Right cardiac atrium (tissue), 5 donors: Measurements from ENCODE around the gene UBR2. TPM values are rescaled to one million over a fixed set of nuclear protein-coding genes. Genes with fewer than 3 reads are reported as not detected.

Experiments used
- ATAC-seq, 2 donors: fragments of 200-7000 bp; cut with Tn5 transposase; one replicate each; pipeline versions ENCODE4 v1.8.0 to v1.9.1; 2020; ENCODE audit warnings: moderate library complexity in 2 of 2, mild to moderate bottlenecking in 1 of 2
- DNase-seq, 3 donors: peaks; one replicate each; pipeline ENCODE4 v3.0.0-alpha.2; 2020
- H3K27ac ChIP-seq: one replicate; pipeline ENCODE4 v1.5.1; 2013; ENCODE audit warnings: mild to moderate bottlenecking, low read length, control low read depth, moderate library complexity
- H3K27me3 ChIP-seq: one replicate; pipeline ENCODE4 v1.6.1; 2013; ENCODE audit not compliant: control insufficient read depth, insufficient read depth
- H3K4me1 ChIP-seq: one replicate; pipeline ENCODE4 v1.6.1; 2013; ENCODE audit warnings: low read length; ENCODE audit not compliant: control insufficient read depth, insufficient read depth
- H3K4me3 ChIP-seq: one replicate; pipeline ENCODE4 v1.5.1; 2013; ENCODE audit warnings: low read length, control low read depth
- H3K9me3 ChIP-seq: one replicate; pipeline ENCODE4 v1.6.1; 2013; ENCODE audit warnings: low read length; ENCODE audit not compliant: control insufficient read depth
- WGBS: extraction: QIAGEN DNeasy Blood & Tissue Kit; methylation state at CpG from one replicate; pipeline ENCODE4 v1.1.7; 2013; 5-methylcytosine and 5-hydroxymethylcytosine counted together
- intact Hi-C, 4 donors: fragments of 100-400 bp; cut with DNase I; formaldehyde crosslinking; loops; one replicate each; pipeline versions ENCODE4 v1.11.0 to v1.14.0; 2022 to 2023
- polyA plus RNA-seq: library from polyadenylated mRNA; stranded (reverse); fragments of 200-250 nt; gene quantifications from one replicate; pipeline ENCODE4 v1.2.3, GENCODE V29; 2013
- total RNA-seq, 4 donors: library from RNA; stranded (reverse); fragmentation: NEBNext Ultra II Directional; extraction: Animal tissue kit (Norgen Biotek cat#: 25700); gene quantifications; one replicate each; pipeline ENCODE4 v1.2.1, GENCODE V29; 2021
- donor health status: healthy with polysubstance abuse.
- donor health status: DM: no; HTN: yes; CAD: no.
- donor health status: DM: no; HTN: no; CAD: no.
- donor health status: DM: no; HTN: yes; CAD: no; lungs with severe emphysema.
- donor health status: DM: yes; HTN: yes; CAD: no.

Gene UBR2
- total and polyA plus RNA-seq, 5 donors = 11.5 to 31.5 (median 29.2) TPM

DNA sequence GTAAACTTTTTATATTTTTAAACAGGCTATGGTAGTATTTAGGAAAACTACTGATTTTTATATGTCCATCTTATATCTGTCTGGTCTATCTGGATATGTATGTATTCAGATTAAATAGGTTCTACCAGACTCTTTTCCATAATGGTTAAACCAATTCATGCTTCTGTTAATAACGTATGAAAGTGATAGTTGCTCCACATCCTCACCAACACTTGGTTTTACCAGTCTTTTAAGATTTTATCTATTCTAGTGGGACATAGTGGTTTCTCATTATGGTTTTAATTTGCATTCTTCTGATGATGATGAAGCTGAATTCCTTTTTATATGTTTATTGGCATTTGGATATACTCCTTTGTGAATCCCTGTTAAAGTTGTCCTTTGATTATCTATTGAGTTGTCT, 56.1 kb downstream of the UBR2 start:
- Histone ChIP-seq H3K27me3 (no peaks in the 10 kb centered on the region), H3K4me3 (no peak overlapping the region), H3K4me1 (no peaks in the 10 kb centered on the region), H3K9me3 (no peaks in the 10 kb centered on the region), H3K27ac (no peak overlapping the region)
- intact Hi-C loops = no loop called here
- 74% methylated on average over 1 of the region's 1 CpG for WGBS
- no peak for DNase-seq
- ATAC-seq = no peak

DNA sequence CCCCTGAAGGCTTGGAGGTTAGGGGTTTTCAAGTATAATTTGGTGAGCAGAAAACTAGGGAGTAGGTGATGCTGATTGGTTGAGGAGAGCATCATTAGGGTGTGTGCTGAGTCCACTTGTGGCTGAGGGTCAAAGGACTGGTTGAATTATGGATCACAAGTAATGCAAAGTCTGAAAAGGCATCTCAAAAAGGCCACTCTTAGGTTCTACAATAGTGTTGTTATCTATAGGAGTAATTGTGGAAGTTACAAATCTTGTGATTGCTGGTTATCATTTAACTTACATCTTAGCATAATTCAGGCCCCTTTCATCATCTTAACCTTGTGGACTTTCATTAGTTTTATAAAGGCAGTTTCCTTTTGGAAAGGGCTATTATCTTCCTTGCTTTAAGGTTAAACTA, 60.8 kb downstream of the UBR2 start:
- H3K4me1 ChIP-seq = peaks cover 4% of the 10 kb centered on the region
- H3K9me3 ChIP-seq = no peaks in the 10 kb centered on the region
- ATAC-seq (no peak), DNase-seq (no peak)
- no peak overlapping the region for H3K4me3 ChIP-seq
- no peak overlapping the region for H3K27ac ChIP-seq
- intact Hi-C loops = no loop called here
- no peaks in the 10 kb centered on the region for H3K27me3 ChIP-seq

DNA sequence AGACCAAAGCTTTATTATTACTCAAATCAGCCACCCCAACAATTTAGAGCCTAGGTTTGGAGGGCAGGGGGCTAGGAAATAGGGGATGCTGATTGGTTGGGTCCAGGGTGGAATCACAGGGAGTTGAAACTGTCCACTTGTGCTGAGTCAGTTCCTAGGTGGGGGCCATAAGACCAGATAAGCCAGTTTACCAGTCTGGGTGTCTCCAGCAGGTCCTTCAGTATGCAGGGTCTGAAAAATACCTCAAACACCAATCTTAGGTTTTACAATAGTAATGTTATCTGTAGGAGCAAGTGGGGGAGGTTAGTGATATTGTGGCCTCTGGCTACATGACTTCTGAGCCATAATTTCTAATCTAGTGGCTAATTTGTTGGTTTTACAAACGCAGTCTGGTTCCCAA, 63.2 kb downstream of the UBR2 start:
- Histone ChIP-seq H3K4me1 (peaks cover 4% of the 10 kb centered on the region), H3K27me3 (no peaks in the 10 kb centered on the region), H3K27ac (no peak overlapping the region), H3K9me3 (no peaks in the 10 kb centered on the region), H3K4me3 (no peak overlapping the region)
- intact Hi-C loops = no loop called here
- 87% methylated on average over 1 of the region's 1 CpG for WGBS
- DNase-seq (no peak), ATAC-seq (no peak)

DNA sequence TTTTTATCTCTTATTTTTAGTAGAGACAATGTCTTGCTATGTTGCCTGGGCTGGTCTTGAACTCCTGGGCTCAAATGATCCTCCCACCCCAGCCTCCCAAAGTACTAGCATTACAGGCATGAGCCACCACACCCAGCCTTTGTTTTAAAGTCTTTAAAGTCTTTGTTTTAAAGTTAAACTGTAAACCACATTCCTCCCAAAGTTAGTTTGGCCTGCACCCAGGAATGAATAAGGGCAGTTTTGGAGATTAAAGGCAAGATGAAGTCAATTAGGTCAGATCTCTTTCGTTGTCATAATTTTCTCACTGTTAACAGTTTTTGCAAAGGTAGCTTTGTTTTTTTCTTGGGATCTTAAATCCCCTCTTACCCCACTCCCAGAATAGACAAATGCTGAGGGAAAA, 63.8 kb downstream of the UBR2 start:
- DNase-seq (no peak), ATAC-seq (no peak)
- Histone ChIP-seq H3K9me3 (no peaks in the 10 kb centered on the region), H3K27ac (no peak overlapping the region), H3K4me1 (peaks cover 4% of the 10 kb centered on the region), H3K4me3 (no peak overlapping the region), H3K27me3 (no peaks in the 10 kb centered on the region)
- intact Hi-C loops = no loop called here
- 37% methylated on average over 1 of the region's 1 CpG for WGBS

DNA sequence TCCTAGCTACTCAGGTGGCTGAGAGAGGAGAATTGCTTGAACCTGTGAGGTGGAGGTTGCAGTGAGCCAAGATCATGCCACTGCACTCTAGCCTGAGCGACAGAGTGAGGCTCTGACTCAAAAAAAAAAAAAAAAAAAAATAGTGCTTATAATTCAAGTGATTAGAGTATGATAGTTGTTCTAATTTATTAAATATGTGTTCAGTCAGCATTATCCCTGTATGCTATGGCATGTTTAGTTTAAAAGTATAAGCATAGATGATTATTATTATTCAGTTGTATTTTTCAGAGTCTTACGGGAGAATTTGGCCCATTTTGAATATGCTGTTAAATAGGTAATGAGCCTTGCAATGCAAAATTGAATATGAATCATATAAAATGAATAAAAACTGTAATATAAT, 64.8 kb downstream of the UBR2 start:
- H3K27ac ChIP-seq = no peak overlapping the region
- WGBS = 88% methylated on average over 2 of the region's 2 CpGs
- no peak for DNase-seq

DNA sequence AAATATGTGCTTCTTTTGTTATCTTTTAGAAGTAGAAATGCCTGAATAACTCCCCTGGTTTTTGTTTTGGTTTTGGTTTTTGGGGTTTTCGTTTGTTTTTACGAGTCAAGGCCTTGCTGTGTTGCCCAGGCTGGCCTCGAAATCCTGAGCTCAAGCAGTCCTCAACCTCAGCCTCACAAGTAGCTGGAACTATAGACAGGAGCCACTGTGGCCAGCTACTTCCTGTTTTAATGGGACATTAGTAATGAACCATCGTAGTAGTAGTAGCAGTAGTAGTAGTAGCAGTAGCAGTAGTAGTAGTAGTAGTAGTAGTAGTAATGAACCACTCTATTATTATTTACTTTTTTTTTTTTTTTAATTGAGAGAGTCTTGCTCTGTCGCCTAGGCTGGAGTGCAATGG, 66.0 kb downstream of the UBR2 start:
- 86% methylated on average over 5 of the region's 5 CpGs for WGBS
- H3K4me3 ChIP-seq = no peak overlapping the region
- DNase-seq (no peak), ATAC-seq (no peak)
- no peaks in the 10 kb centered on the region for H3K9me3 ChIP-seq
- no peaks in the 10 kb centered on the region for H3K27me3 ChIP-seq
- intact Hi-C loops = no loop called here
- no peak overlapping the region for H3K27ac ChIP-seq
- peaks cover 4% of the 10 kb centered on the region for H3K4me1 ChIP-seq

More for the DNA sequence above, 64.8 kb downstream of the UBR2 start:
- no peaks in the 10 kb centered on the region for H3K27me3 ChIP-seq
- peaks cover 4% of the 10 kb centered on the region for H3K4me1 ChIP-seq
- no peaks in the 10 kb centered on the region for H3K9me3 ChIP-seq
- no peak for ATAC-seq
- no peak overlapping the region for H3K4me3 ChIP-seq
- intact Hi-C loops = no loop called here

DNA sequence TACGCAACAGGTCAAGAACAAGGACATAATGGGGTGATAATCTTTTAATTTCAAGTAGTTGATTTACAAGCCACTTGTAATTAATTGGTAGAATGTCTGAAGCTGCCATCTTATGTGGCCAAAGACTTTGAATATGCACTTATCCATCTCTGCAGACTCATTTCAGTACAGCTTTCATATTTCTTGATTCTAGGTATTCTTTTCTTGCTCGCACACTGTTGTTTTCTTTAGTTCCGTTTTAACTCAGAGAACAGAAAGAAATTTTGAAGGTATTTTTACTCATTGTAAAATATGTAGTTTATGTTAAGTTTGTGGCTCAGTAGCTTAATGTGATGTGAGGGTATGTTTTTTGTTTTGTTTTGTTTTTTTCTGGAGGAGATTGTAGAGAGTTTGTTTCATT, 73.9 kb downstream of the UBR2 start:
- Histone ChIP-seq H3K4me3 (no peak overlapping the region), H3K9me3 (no peaks in the 10 kb centered on the region), H3K27me3 (no peaks in the 10 kb centered on the region), H3K27ac (no peak overlapping the region), H3K4me1 (no peaks in the 10 kb centered on the region)
- intact Hi-C loops = no loop called here
- DNase-seq (no peak), ATAC-seq (no peak)
- WGBS = 96% methylated on average over 3 of the region's 3 CpGs

DNA sequence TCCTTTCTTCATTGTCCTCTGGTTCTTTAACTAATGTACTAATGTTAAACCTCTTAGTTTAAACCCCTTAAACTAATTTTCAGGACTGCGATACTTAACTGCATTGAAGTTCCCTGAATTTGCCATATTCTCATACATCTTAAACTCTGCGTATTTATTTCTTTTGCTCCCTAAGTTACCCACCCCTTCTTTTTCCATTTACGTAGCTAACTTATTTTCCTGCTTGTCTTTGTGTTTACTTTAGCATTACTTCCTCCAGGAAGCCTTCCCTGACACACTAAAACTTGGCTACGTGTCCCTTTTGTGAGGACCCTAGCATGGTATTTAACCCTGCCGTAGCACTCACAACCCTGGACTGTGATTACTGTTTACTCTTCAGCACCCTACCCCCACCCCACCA, 79.0 kb downstream of the UBR2 start:
- intact Hi-C loops = no loop called here
- Histone ChIP-seq H3K27ac (no peak overlapping the region), H3K4me1 (no peaks in the 10 kb centered on the region), H3K9me3 (no peaks in the 10 kb centered on the region), H3K27me3 (no peaks in the 10 kb centered on the region), H3K4me3 (no peak overlapping the region)
- DNase-seq (no peak), ATAC-seq (peak in 1 of 2 donors; percentile 46)
- 77% methylated on average over 5 of the region's 5 CpGs for WGBS

DNA sequence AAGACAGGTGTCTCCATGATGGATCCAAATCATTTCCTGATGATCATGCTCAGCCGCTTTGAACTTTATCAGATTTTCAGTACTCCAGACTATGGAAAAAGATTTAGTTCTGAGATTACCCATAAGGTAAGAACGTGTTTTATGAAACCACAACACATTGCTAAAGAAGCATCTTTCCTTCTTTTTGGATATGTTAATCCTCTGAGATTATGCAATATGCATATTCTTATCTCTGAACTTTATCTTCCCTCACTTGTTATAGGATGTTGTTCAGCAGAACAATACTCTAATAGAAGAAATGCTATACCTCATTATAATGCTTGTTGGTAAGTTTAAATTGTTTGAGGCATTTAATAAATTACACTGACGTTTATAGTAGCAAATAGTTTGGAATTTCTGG, 80.4 kb downstream of the UBR2 start:
- no peak for ATAC-seq

DNA sequence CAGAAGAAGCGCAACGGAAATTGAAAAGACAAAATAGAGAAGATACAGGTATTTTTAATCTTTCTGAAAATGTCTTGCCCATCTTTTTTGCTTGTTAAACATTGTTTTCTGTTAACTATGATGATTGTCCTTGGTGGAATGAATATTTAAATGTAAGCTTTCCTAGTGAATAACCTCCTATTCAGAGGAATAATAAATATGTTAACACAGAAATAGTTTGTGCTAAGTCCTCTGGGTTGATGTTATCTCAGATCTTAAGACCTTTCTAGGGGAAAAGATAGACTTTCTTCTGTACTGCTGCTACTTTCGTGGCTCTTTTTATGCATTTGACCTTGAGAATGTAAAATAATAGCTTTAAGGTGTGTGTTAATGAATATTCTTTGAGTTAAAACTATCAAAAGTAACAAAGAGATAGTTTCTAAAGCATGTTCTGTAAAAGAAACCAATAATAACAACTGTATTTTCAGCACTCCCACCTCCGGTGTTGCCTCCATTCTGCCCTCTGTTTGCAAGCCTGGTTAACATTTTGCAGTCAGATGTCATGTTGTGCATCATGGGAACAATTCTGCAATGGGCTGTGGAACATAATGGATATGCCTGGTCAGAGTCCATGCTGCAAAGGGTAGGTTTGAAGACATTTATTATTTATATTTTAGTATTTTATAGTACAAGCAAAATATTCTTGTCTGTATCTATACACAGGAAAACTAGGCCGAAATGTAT, 88.4 kb downstream of the UBR2 start:
- Histone ChIP-seq H3K27me3 (no peaks in the 10 kb centered on the region), H3K4me3 (no peak overlapping the region), H3K9me3 (no peaks in the 10 kb centered on the region), H3K27ac (no peak overlapping the region), H3K4me1 (no peaks in the 10 kb centered on the region)
- no peak for DNase-seq
- no peak for ATAC-seq
- WGBS = 85% methylated on average over 5 of the region's 5 CpGs
- intact Hi-C loops = loop anchor here in 1 of 4 donors (10.0 kb wide), 1 partner anchor 223 kb away; the partner anchor contains the start of gene RPL7L1

More for the DNA sequence above, 80.4 kb downstream of the UBR2 start:
- Histone ChIP-seq H3K4me1 (no peaks in the 10 kb centered on the region), H3K27ac (no peak overlapping the region), H3K27me3 (no peaks in the 10 kb centered on the region), H3K4me3 (no peak overlapping the region), H3K9me3 (no peaks in the 10 kb centered on the region)
- intact Hi-C loops = no loop called here
- 82% methylated on average over 3 of the region's 3 CpGs for WGBS
- DNase-seq = no peak

DNA sequence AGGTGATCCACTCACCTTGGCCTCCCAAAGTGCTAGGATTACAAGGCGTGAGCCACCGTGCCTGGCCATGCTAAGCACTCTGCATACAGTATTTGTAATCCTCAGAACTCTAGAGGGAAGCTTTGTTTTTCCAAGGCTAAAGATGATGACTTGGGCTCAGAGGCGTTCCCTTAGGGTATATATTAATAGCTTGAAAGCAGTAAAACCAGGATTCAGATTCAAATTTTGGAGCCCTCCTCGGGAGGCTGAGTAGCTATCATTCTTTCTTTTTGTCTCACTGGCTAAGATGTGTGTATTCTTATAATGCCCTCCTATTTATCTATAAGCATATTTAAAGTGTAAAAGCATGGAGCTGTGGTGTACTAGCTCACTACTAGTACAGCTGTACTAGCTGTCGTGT, 90.0 kb downstream of the UBR2 start:
- Histone ChIP-seq H3K27ac (no peak overlapping the region), H3K9me3 (no peaks in the 10 kb centered on the region), H3K4me1 (no peaks in the 10 kb centered on the region), H3K4me3 (no peak overlapping the region), H3K27me3 (no peaks in the 10 kb centered on the region)
- intact Hi-C loops = loop anchor here in 1 of 4 donors (10.0 kb wide), 1 partner anchor 221 kb away; the partner anchor contains the start of gene RPL7L1
- no peak for ATAC-seq
- DNase-seq = no peak
- WGBS = 92% methylated on average over 5 of the region's 5 CpGs

DNA sequence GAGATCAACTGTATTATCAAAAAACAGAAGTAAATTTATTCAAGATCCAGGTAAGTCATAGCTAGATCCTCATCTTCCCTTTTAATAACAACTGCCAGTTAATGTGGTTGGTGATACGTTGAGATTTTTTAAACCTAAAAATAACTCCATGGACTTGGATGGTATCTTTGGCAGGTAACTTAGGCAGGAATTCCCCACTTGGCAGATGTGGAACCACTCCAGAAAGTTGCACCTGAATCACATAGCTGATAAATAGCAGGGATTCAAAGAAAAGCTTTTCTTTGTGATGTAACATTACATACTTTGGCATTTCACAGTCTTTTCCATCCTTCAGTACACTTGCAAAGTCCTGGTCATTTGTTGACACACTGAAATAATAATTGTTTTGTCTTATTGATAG, 96.0 kb downstream of the UBR2 start:
- H3K27ac ChIP-seq = no peak overlapping the region
- ATAC-seq (no peak), DNase-seq (no peak)
- 36% methylated on average over 1 of the region's 1 CpG for WGBS
- no peaks in the 10 kb centered on the region for H3K4me1 ChIP-seq
- H3K27me3 ChIP-seq = no peaks in the 10 kb centered on the region
- H3K4me3 ChIP-seq = no peak overlapping the region
- intact Hi-C loops = loop anchor here (2.0 to 10.0 kb wide), 6 partner anchors 65 to 219 kb away; partner anchors contain the start of genes RPL7L1 (in 3 of the 4) and PRPH2 (in 1 of the 4)
- H3K9me3 ChIP-seq = no peaks in the 10 kb centered on the region
